ENCODE measurements around the gene ANP32A. TPM values are rescaled to one million over a fixed set of nuclear protein-coding genes. Genes with fewer than 3 reads are reported as not detected.
"Not testable (repeated sequence)": the region's sequence is repeated elsewhere in the genome, so short reads cannot be mapped to it uniquely, and the experiment has no call there.

Gene ANP32A
- polyA plus RNA-seq, 1 donor (not counting 4 experiments of a cell fraction or from before 2014, with no cell fraction given), result 93.6 TPM

- Histone ChIP-seq H3K9me3 (ENCODE audit: control insufficient read depth, low read depth, low read length) (no peaks in the 10 kb centered on the region), H3K4me2 (ENCODE audit: control insufficient read depth, extremely low read depth, insufficient read depth, low read depth, low read length) (no peak overlapping the region), H3K36me3 (ENCODE audit: control insufficient read depth in 2 of 2, extremely low read depth in 1 of 2, insufficient read depth in 2 of 2, low read length in 2 of 2) (no peaks in the 10 kb centered on the region), H3K27ac (ENCODE audit: control insufficient read depth, insufficient read depth, low read length) (no peak overlapping the region), H2AFZ (ENCODE audit: control insufficient read depth, low read length) (no peak overlapping the region), H3K4me1 (ENCODE audit: control insufficient read depth, extremely low read depth, insufficient read depth, low read length) (no peaks in the 10 kb centered on the region), H3K27me3 (ENCODE audit: control insufficient read depth, extremely low read depth, insufficient read depth, low read length) (no peaks in the 10 kb centered on the region), H3K79me2 (ENCODE audit: control insufficient read depth, insufficient read depth, low read length) (no peaks in the 10 kb centered on the region), H3K9ac (ENCODE audit: control insufficient read depth, extremely low read depth, insufficient read depth, low read length) (no peak overlapping the region), H3K9me1 (ENCODE audit: control insufficient read depth, extremely low read depth, insufficient read depth, low read length) (no peaks in the 10 kb centered on the region), H3K4me3 (ENCODE audit: control insufficient read depth in 2 of 3, extremely low read depth in 1 of 3, insufficient read depth in 2 of 3, low read depth in 1 of 3, low read length in 3 of 3) (no peak overlapping the region), H4K20me1 (ENCODE audit: control insufficient read depth, extremely low read depth, insufficient read depth, low read length) (no peaks in the 10 kb centered on the region)
- dilution Hi-C loops (cut with MboI; ENCODE audit: extremely low pct_ligation_motif_present, low sequenced_read_pairs), result no loop called here
- FAIRE-seq (no peak), DNase-seq (ENCODE audit: low read depth, low spot score) (no peak)
- TF ChIP-seq EZH2 (IDR thresholded peaks at IDR 0.05; ENCODE audit: low read length) (no peak), CTCF (optimal IDR thresholded peaks at IDR 0.05 in 1 of 3, IDR thresholded peaks at IDR 0.05 in 1 of 3, conservative IDR thresholded peaks at IDR 0.05 in 1 of 3; ENCODE audit: extremely low read depth in 1 of 3, insufficient read depth in 2 of 3, low read length in 3 of 3) (no peak)
These were observed 57.6 kb downstream of the ANP32A start for GRCh38 chr15:68763063-68763462.

GRCh38 chr15:68759982-68760579 is 60.6 kb downstream of the ANP32A start:
- H3K4me1 ChIP-seq (ENCODE audit: control insufficient read depth, extremely low read depth, insufficient read depth, low read length); H3K36me3 ChIP-seq (ENCODE audit: control insufficient read depth in 2 of 2, extremely low read depth in 1 of 2, insufficient read depth in 2 of 2, low read length in 2 of 2); dilution Hi-C loops (cut with MboI; ENCODE audit: extremely low pct_ligation_motif_present, low sequenced_read_pairs): not testable (repeated sequence)

GRCh38 chr15:68755731-68756130 is 65.0 kb downstream of the ANP32A start:
- Histone ChIP-seq H3K9ac (ENCODE audit: control insufficient read depth, extremely low read depth, insufficient read depth, low read length) (no peak overlapping the region), H3K27me3 (ENCODE audit: control insufficient read depth, extremely low read depth, insufficient read depth, low read length) (no peaks in the 10 kb centered on the region), H3K4me2 (ENCODE audit: control insufficient read depth, extremely low read depth, insufficient read depth, low read depth, low read length) (no peak overlapping the region), H2AFZ (ENCODE audit: control insufficient read depth, low read length) (no peak overlapping the region), H3K4me1 (ENCODE audit: control insufficient read depth, extremely low read depth, insufficient read depth, low read length) (no peaks in the 10 kb centered on the region), H3K9me3 (ENCODE audit: control insufficient read depth, low read depth, low read length) (no peaks in the 10 kb centered on the region), H3K79me2 (ENCODE audit: control insufficient read depth, insufficient read depth, low read length) (no peaks in the 10 kb centered on the region), H4K20me1 (ENCODE audit: control insufficient read depth, extremely low read depth, insufficient read depth, low read length) (no peaks in the 10 kb centered on the region), H3K36me3 (ENCODE audit: control insufficient read depth in 2 of 2, extremely low read depth in 1 of 2, insufficient read depth in 2 of 2, low read length in 2 of 2) (no peaks in the 10 kb centered on the region), H3K4me3 (ENCODE audit: control insufficient read depth in 2 of 3, extremely low read depth in 1 of 3, insufficient read depth in 2 of 3, low read depth in 1 of 3, low read length in 3 of 3) (no peak overlapping the region), H3K9me1 (ENCODE audit: control insufficient read depth, extremely low read depth, insufficient read depth, low read length) (no peaks in the 10 kb centered on the region), H3K27ac (ENCODE audit: control insufficient read depth, insufficient read depth, low read length) (no peak overlapping the region)
- dilution Hi-C loops (cut with MboI; ENCODE audit: extremely low pct_ligation_motif_present, low sequenced_read_pairs), result no loop called here
- TF ChIP-seq EZH2 (IDR thresholded peaks at IDR 0.05; ENCODE audit: low read length) (no peak), CTCF (optimal IDR thresholded peaks at IDR 0.05 in 1 of 3, IDR thresholded peaks at IDR 0.05 in 1 of 3, conservative IDR thresholded peaks at IDR 0.05 in 1 of 3; ENCODE audit: extremely low read depth in 1 of 3, insufficient read depth in 2 of 3, low read length in 3 of 3) (no peak)
- DNase-seq (ENCODE audit: low read depth, low spot score) (no peak), FAIRE-seq (no peak)

More at GRCh38 chr15:68759982-68760579, 60.6 kb downstream of the ANP32A start:
- H2AFZ ChIP-seq (ENCODE audit: control insufficient read depth, low read length); H3K27ac ChIP-seq (ENCODE audit: control insufficient read depth, insufficient read depth, low read length); H3K4me3 ChIP-seq (ENCODE audit: control insufficient read depth in 2 of 3, extremely low read depth in 1 of 3, insufficient read depth in 2 of 3, low read depth in 1 of 3, low read length in 3 of 3); H3K4me2 ChIP-seq (ENCODE audit: control insufficient read depth, extremely low read depth, insufficient read depth, low read depth, low read length); H3K9ac ChIP-seq (ENCODE audit: control insufficient read depth, extremely low read depth, insufficient read depth, low read length); H4K20me1 ChIP-seq (ENCODE audit: control insufficient read depth, extremely low read depth, insufficient read depth, low read length); H3K9me3 ChIP-seq (ENCODE audit: control insufficient read depth, low read depth, low read length); FAIRE-seq; H3K9me1 ChIP-seq (ENCODE audit: control insufficient read depth, extremely low read depth, insufficient read depth, low read length); H3K79me2 ChIP-seq (ENCODE audit: control insufficient read depth, insufficient read depth, low read length); DNase-seq (ENCODE audit: low read depth, low spot score); H3K27me3 ChIP-seq (ENCODE audit: control insufficient read depth, extremely low read depth, insufficient read depth, low read length): not testable (repeated sequence)
